Retina (tissue), 1 donor: ENCODE measurements around the gene CDK5RAP3.
A peak's percentile ranks its signal among the peaks of the same experiment; 100 is the strongest.
"Not testable (repeated sequence)": the region's sequence is repeated elsewhere in the genome, so short reads cannot be mapped to it uniquely, and the experiment has no call there.

ENCODE experiments used
- DNase-seq: peaks from one replicate; pipeline ENCODE4 v3.0.0-alpha.2; 2016

CDK5RAP3 gene

GRCh38 chr17:48001197-48001596 lies 30.3 kb downstream of the CDK5RAP3 start:
- no peak for DNase-seq

GRCh38 chr17:48001657-48002056 lies 30.7 kb downstream of the CDK5RAP3 start:
- not testable (repeated sequence) for DNase-seq

GRCh38 chr17:48002266-48002915 lies 31.5 kb downstream of the CDK5RAP3 start:
- DNase-seq, result peak; percentile 75

GRCh38 chr17:48002916-48003416 lies 32.1 kb downstream of the CDK5RAP3 start:
- peak; percentile 69 for DNase-seq

- DNase-seq, result peak; percentile 90
Measured at GRCh38 chr17:48003417-48004151, 32.7 kb downstream of the CDK5RAP3 start.

GRCh38 chr17:48004983-48005382 lies 34.1 kb downstream of the CDK5RAP3 start:
- no peak for DNase-seq

- DNase-seq, result no peak
Measured at GRCh38 chr17:48006936-48007709, 36.2 kb downstream of the CDK5RAP3 start.

GRCh38 chr17:48010193-48010592 lies 39.3 kb downstream of the CDK5RAP3 start:
- DNase-seq, result no peak

GRCh38 chr17:48011405-48012150 lies 40.7 kb downstream of the CDK5RAP3 start:
- DNase-seq, result no peak

GRCh38 chr17:48012151-48012520 lies 41.2 kb downstream of the CDK5RAP3 start:
- peak; percentile 97 for DNase-seq

- DNase-seq, result peak; percentile 66
Measured at GRCh38 chr17:48012654-48013053, 41.7 kb downstream of the CDK5RAP3 start.

GRCh38 chr17:48013876-48014594 lies 43.1 kb downstream of the CDK5RAP3 start:
- DNase-seq, result no peak

- peak; percentile 83 for DNase-seq
Measured at GRCh38 chr17:48014595-48015111, 43.7 kb downstream of the CDK5RAP3 start.

GRCh38 chr17:48016112-48016511 lies 45.2 kb downstream of the CDK5RAP3 start:
- DNase-seq, result no peak

- DNase-seq, result not testable (repeated sequence)
Measured at GRCh38 chr17:48017817-48018158, 46.9 kb downstream of the CDK5RAP3 start.

GRCh38 chr17:48021934-48022333 lies 51.0 kb downstream of the CDK5RAP3 start:
- no peak for DNase-seq

GRCh38 chr17:48022901-48023300 lies 52.0 kb downstream of the CDK5RAP3 start:
- DNase-seq, result no peak

GRCh38 chr17:48023400-48024148 lies 52.7 kb downstream of the CDK5RAP3 start:
- DNase-seq, result peak; percentile 88

- DNase-seq, result no peak
Measured at GRCh38 chr17:48024149-48025039, 53.5 kb downstream of the CDK5RAP3 start.
